EH (cell line): ENCODE data around the gene IKZF4.
A peak's percentile ranks its signal among the peaks of the same experiment; 100 is the strongest.
"Not testable (repeated sequence)": the region's sequence is repeated elsewhere in the genome, so short reads cannot be mapped to it uniquely, and the experiment has no call there.

Experiments
- DNase-seq: peaks from one replicate; pipeline ENCODE4 v3.0.0-alpha.2; 2015; ENCODE audit warnings: low read depth

The IKZF4 gene

GRCh38 chr12:56040151-56040550, 19.3 kb downstream of the IKZF4 start:
- no peak for DNase-seq

- DNase-seq, result no peak
Measured at GRCh38 chr12:56040963-56041551, 20.2 kb downstream of the IKZF4 start.

- DNase-seq, result peak; percentile 99
Measured at GRCh38 chr12:56041552-56042429, 20.9 kb downstream of the IKZF4 start, which contains the start of gene RPS26. Gene RPS26 (plus strand): TSS chr12:56041918. CDS start chr12:56042167, 249 bp downstream.

GRCh38 chr12:56042430-56042813, 21.6 kb downstream of the IKZF4 start:
- DNase-seq, result not testable (repeated sequence)

GRCh38 chr12:56042843-56043242, 22.0 kb downstream of the IKZF4 start:
- no peak for DNase-seq

- no peak for DNase-seq
Measured at GRCh38 chr12:56046027-56046780, 25.4 kb downstream of the IKZF4 start.

GRCh38 chr12:56053407-56053893, 32.6 kb downstream of the IKZF4 start:
- peak; percentile 39 for DNase-seq

GRCh38 chr12:56059964-56060363, 39.1 kb downstream of the IKZF4 start:
- DNase-seq, result peak; percentile 85

GRCh38 chr12:56061982-56062381, 41.1 kb downstream of the IKZF4 start:
- DNase-seq, result no peak

- DNase-seq, result peak; percentile 48
Measured at GRCh38 chr12:56062996-56063395, 42.2 kb downstream of the IKZF4 start.

GRCh38 chr12:56071648-56072047, 50.8 kb downstream of the IKZF4 start:
- peak; percentile 84 for DNase-seq

GRCh38 chr12:56074396-56074795, 53.6 kb downstream of the IKZF4 start:
- peak; percentile 20 for DNase-seq

- not testable (repeated sequence) for DNase-seq
Measured at GRCh38 chr12:56077966-56078365, 57.1 kb downstream of the IKZF4 start.

- no peak for DNase-seq
Measured at GRCh38 chr12:56078427-56078826, 57.6 kb downstream of the IKZF4 start.

GRCh38 chr12:56078931-56079722, 58.3 kb downstream of the IKZF4 start:
- peak; percentile 84 for DNase-seq

- peak; percentile 88 for DNase-seq
Measured at GRCh38 chr12:56079723-56080555, 59.1 kb downstream of the IKZF4 start, which contains the start of gene ERBB3. Gene ERBB3 (plus strand): TSS chr12:56080165. CDS start chr12:56080301, 136 bp downstream.

GRCh38 chr12:56080556-56081138, 59.8 kb downstream of the IKZF4 start:
- no peak for DNase-seq

- no peak for DNase-seq
Measured at GRCh38 chr12:56081393-56082347, 60.8 kb downstream of the IKZF4 start.

- DNase-seq, result no peak
Measured at GRCh38 chr12:56082382-56082781, 61.5 kb downstream of the IKZF4 start.
